HG03571 (cell line): ENCODE measurements around the gene OR5B21.

Source experiments
- ATAC-seq: cut with Tn5 transposase; IDR thresholded peaks from one replicate; pipeline ENCODE4 v1.9.1; 2021; ENCODE audit not compliant: unreplicated experiment

The OR5B21 gene

GRCh38 chr11:58494101-58494500, 13.8 kb downstream of the OR5B21 start:
- ATAC-seq: no peak

- no peak for ATAC-seq
Observed at GRCh38 chr11:58493676-58494075, 14.2 kb downstream of the OR5B21 start.

GRCh38 chr11:58490827-58491226, 17.1 kb downstream of the OR5B21 start:
- no peak for ATAC-seq

- no peak for ATAC-seq
Observed at GRCh38 chr11:58487170-58487569, 20.7 kb downstream of the OR5B21 start.

- ATAC-seq: no peak
Observed at GRCh38 chr11:58485961-58486360, 21.9 kb downstream of the OR5B21 start.

- ATAC-seq: no peak
Observed at GRCh38 chr11:58471892-58472291, 36.0 kb downstream of the OR5B21 start.

- ATAC-seq: no peak
Observed at GRCh38 chr11:58466293-58466692, 41.6 kb downstream of the OR5B21 start.

GRCh38 chr11:58465690-58466089, 42.2 kb downstream of the OR5B21 start:
- no peak for ATAC-seq
